Ovary (tissue), 9 donors: ENCODE measurements around the gene IL20. TPM values are rescaled to one million over a fixed set of nuclear protein-coding genes. Genes with fewer than 3 reads are reported as not detected.

Source experiments
- DNase-seq, 5 donors: peaks; one replicate each; pipeline ENCODE4 v3.0.0-alpha.2; 2019 to 2020
- H3K27ac ChIP-seq, 2 donors: fragments of 200-600 bp; one replicate each; pipeline versions ENCODE4 v1.5.1 to v1.8.0; 2019 to 2022
- H3K27me3 ChIP-seq: fragments of 200-600 bp; one replicate; pipeline ENCODE4 v1.8.0; 2022
- H3K36me3 ChIP-seq: fragments of 200-600 bp; sonication (generic); one replicate; pipeline ENCODE4 v1.5.1; 2019
- H3K4me1 ChIP-seq: one replicate; pipeline ENCODE4 v1.8.1; 2013; ENCODE audit warnings: mild to moderate bottlenecking, moderate library complexity; ENCODE audit not compliant: insufficient read depth
- H3K4me3 ChIP-seq: fragments of 200-600 bp; sonication (generic); one replicate; pipeline ENCODE4 v1.5.1; 2017
- H3K9me3 ChIP-seq, 2 donors: fragments of 200-600 bp in 1 of 2; sonication (generic) in 1 of 2; one replicate each; pipeline versions ENCODE4 v1.5.1 to v1.8.1; 2013 to 2019; ENCODE audit warnings: mild to moderate bottlenecking in 1 of 2, moderate library complexity in 1 of 2
- EP300 ChIP-seq: sonication (generic); formaldehyde crosslinking; IDR thresholded peaks from one replicate; pipeline ENCODE4 v1.6.1; 2017; ENCODE audit warnings: antibody characterized with exemption
- POLR2A ChIP-seq: fragments of 450-650 bp; IDR thresholded peaks from one replicate; pipeline ENCODE4 v1.6.1; 2017; ENCODE audit warnings: antibody characterized with exemption, mild to moderate bottlenecking, moderate library complexity
- WGBS, 3 donors: extraction: QIAGEN DNeasy Blood & Tissue Kit in 1 of 3; methylation state at CpG; one replicate each; pipeline versions ENCODE4 v1.1.5 to v1.1.7; 2013 to 2017; 5-methylcytosine and 5-hydroxymethylcytosine counted together
- intact Hi-C, 4 donors: fragments of 100-400 bp; cut with DNase I; formaldehyde crosslinking; loops; one replicate each; pipeline versions ENCODE4 v1.11.0 to v1.15.1; 2022 to 2023
- polyA plus RNA-seq, 2 donors: library from polyadenylated mRNA; stranded (reverse); fragments of 200-250 nt in 1 of 2; fragments of 350-450 nt in 1 of 2; fragmentation: Illumina TruSeq in 1 of 2; extraction: RNeasy Lipid Tissue Mini Kit (QIAGEN cat#74804) in 1 of 2; gene quantifications; one replicate each; pipeline ENCODE4 v1.2.3, GENCODE V29; 2013 to 2014
- total RNA-seq, 7 donors: library from RNA; depleted of rRNA in 2 of 7; stranded (reverse); fragments of >200 nt in 2 of 7; fragmentation: NEBNext Ultra II Directional in 3 of 7; extraction: Animal tissue kit (Norgen Biotek cat#: 25700) in 3 of 7; gene quantifications; one replicate each; pipeline versions ENCODE4 v1.1.0 to v1.2.4, GENCODE V29; 2016 to 2023
- TF ChIP-seq, protein P1 (sequence below), 3 donors: fragments of 450-650 bp in 2 of 3; fragments of 200-600 bp in 1 of 3; IDR thresholded peaks; one replicate each; pipeline versions ENCODE4 v1.5.1 to v1.8.0; 2016 to 2022; ENCODE audit warnings: antibody characterized with exemption in 3 of 3, mild to moderate bottlenecking in 1 of 3
- donor health status: DM: no; HTN: no; CAD: no; lungs with moderate emphysema.
- donor health status: DM: no; HTN: no; CAD: no.
- donor health status: Bipolar disorder and iron deficiency.
- donor health status: DM: yes; HTN: yes; CAD: no.
- donor health status: DM: no; HTN: no; CAD: no.
- donor health status: DM: yes; HTN: yes; CAD: no.

The IL20 gene
- total and polyA plus RNA-seq, 9 donors: 0.30 to 2.6 TPM; not detected in 7

GRCh38 chr1:206829875-206830274 lies 35.5 kb upstream of the IL20 start:
- intact Hi-C loops: no loop called here
- no peaks in the 10 kb centered on the region for H3K27me3 ChIP-seq
- no peaks in the 10 kb centered on the region for H3K36me3 ChIP-seq
- WGBS, 3 donors: 90 to 94% (median 93%) methylated on average over 2 of the region's 2 CpGs
- DNase-seq: no peak
- no peaks in the 10 kb centered on the region for H3K4me1 ChIP-seq
- no peak overlapping the region for H3K27ac ChIP-seq
- H3K9me3 ChIP-seq: no peaks in the 10 kb centered on the region
- no peak overlapping the region for H3K4me3 ChIP-seq
- TF ChIP-seq, protein P1, sequence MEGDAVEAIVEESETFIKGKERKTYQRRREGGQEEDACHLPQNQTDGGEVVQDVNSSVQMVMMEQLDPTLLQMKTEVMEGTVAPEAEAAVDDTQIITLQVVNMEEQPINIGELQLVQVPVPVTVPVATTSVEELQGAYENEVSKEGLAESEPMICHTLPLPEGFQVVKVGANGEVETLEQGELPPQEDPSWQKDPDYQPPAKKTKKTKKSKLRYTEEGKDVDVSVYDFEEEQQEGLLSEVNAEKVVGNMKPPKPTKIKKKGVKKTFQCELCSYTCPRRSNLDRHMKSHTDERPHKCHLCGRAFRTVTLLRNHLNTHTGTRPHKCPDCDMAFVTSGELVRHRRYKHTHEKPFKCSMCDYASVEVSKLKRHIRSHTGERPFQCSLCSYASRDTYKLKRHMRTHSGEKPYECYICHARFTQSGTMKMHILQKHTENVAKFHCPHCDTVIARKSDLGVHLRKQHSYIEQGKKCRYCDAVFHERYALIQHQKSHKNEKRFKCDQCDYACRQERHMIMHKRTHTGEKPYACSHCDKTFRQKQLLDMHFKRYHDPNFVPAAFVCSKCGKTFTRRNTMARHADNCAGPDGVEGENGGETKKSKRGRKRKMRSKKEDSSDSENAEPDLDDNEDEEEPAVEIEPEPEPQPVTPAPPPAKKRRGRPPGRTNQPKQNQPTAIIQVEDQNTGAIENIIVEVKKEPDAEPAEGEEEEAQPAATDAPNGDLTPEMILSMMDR (IDR thresholded peaks at IDR 0.05): no peak
- TF ChIP-seq EP300: no peak
- no peak for TF ChIP-seq POLR2A

GRCh38 chr1:206831650-206832049 lies 33.8 kb upstream of the IL20 start:
- H3K27me3 ChIP-seq: no peaks in the 10 kb centered on the region
- WGBS, 3 donors: 73 to 81% (median 80%) methylated on average over 4 of the region's 4 CpGs
- H3K27ac ChIP-seq: no peak overlapping the region
- TF ChIP-seq EP300 (no peak), POLR2A (no peak)
- TF ChIP-seq, protein P1 (IDR thresholded peaks at IDR 0.05): no peak
- no peaks in the 10 kb centered on the region for H3K36me3 ChIP-seq
- no peak for DNase-seq
- H3K4me1 ChIP-seq: no peaks in the 10 kb centered on the region
- no peak overlapping the region for H3K4me3 ChIP-seq
- H3K9me3 ChIP-seq: no peaks in the 10 kb centered on the region
- intact Hi-C loops: no loop called here

DNA sequence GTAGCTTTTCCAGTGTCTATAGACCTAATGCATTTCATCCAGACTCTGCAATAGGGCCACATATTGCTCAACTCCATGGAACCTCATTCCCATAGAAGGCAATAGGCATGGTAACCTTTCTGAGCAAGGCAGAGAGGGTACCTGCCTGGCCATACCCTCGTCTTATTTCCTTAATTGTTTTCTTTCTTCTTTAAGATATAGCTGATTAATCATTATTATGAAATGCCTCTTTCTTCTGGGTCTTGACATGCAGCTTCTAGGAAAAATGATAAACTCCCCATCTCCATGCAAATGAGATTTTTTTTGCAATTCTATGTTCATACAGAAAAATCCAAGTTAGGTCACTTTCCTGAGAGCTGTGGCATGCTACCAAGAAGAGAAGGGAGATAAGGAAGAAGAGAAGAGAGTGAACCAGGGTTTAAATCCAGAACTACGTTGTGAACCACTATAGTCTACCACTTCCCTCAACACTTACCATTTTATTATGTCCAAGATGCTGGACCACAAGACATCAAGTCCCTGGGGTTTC lies 33.0 kb upstream of the IL20 start:
- no peaks in the 10 kb centered on the region for H3K36me3 ChIP-seq
- H3K9me3 ChIP-seq: no peaks in the 10 kb centered on the region
- no peak overlapping the region for H3K4me3 ChIP-seq
- H3K27ac ChIP-seq: no peak overlapping the region
- TF ChIP-seq POLR2A (no peak), EP300 (no peak)
- TF ChIP-seq, protein P1 (IDR thresholded peaks at IDR 0.05): no peak
- no peaks in the 10 kb centered on the region for H3K4me1 ChIP-seq
- DNase-seq: no peak
- WGBS, 3 donors: 35 to 44% (median 38%) methylated on average over 2 of the region's 2 CpGs
- intact Hi-C loops: no loop called here
- no peaks in the 10 kb centered on the region for H3K27me3 ChIP-seq

- H3K4me3 ChIP-seq: no peak overlapping the region
- H3K4me1 ChIP-seq: no peaks in the 10 kb centered on the region
- no peaks in the 10 kb centered on the region for H3K27me3 ChIP-seq
- TF ChIP-seq POLR2A (no peak), EP300 (no peak)
- TF ChIP-seq, protein P1 (IDR thresholded peaks at IDR 0.05): no peak
- no peaks in the 10 kb centered on the region for H3K9me3 ChIP-seq
- no peaks in the 10 kb centered on the region for H3K36me3 ChIP-seq
- WGBS, 3 donors: 63 to 70% (median 69%) methylated on average over 2 of the region's 2 CpGs
- intact Hi-C loops: no loop called here
- H3K27ac ChIP-seq: no peak overlapping the region
- no peak for DNase-seq
Observed at GRCh38 chr1:206833106-206833680, 32.2 kb upstream of the IL20 start.
